Endothelial cell of hepatic sinusoid (primary cell): ENCODE data around the gene CNTNAP5.

Experiments
- in situ Hi-C: cut with HindIII; loops from 2 replicates; pipeline ENCODE4 v1.10.0; 2017; ENCODE audit warnings: low sequenced_read_pairs

The CNTNAP5 gene

DNA sequence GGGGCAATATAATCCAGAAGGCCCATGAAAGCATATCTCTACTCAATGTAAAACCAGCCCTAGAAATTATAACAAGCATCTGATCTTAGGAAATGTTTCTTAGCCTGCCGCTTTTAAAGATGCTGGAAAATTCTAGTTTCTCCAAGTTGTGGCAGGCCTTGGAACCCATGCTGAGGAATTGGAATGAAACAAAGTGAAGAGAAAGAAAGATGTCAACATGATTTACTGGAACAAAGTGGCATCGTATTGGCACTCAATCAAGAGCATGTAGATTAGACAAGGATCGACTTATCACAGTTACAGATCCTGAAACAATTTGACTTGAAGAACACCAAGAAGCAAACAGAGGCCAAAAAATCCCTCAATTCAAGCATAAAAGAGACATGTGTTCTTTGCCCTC is 28.7 kb downstream of the CNTNAP5 start:
- in situ Hi-C loops = no loop called here

DNA sequence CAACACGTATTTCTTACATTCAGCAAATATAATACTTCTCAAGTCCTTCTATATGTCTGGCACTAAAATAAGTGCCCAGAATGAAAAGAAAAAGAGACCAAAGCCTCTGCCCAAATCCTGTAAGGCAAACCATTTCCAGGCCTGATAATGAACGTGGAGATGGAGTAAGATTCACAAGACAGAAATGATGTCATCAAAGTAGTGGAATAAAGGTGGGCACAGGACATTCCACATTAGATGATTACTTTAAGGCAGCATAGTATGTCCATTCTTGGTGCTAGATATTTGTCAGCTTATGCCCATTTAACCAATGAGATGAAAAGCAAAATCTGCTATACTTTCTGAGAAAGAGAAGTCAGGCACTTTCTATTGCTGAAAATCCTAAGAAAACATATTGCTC is 38.5 kb downstream of the CNTNAP5 start:
- in situ Hi-C loops = no loop called here

GRCh38 chr2:124065636-124066035 is 40.5 kb downstream of the CNTNAP5 start:
- in situ Hi-C loops = no loop called here

DNA sequence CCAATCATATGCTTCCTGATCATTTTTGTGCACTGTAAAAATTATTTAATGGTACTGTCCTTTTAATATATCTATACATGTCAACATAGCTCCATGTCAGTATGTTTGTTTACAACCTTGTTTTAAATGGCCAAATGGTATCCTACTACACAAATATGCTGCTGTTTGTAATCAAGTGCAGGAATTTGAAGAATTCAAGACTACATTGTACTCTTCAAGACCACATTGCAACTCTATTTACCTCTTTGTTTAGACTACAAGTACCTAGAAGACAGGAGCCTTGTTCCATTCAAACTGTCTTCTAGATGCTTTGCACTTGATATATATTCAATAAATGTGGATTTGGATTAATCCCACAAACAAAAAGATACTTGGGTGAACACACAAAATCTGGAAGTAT is 41.7 kb downstream of the CNTNAP5 start:
- in situ Hi-C loops = no loop called here

GRCh38 chr2:124079045-124079444 is 54.0 kb downstream of the CNTNAP5 start:
- in situ Hi-C loops = no loop called here

DNA sequence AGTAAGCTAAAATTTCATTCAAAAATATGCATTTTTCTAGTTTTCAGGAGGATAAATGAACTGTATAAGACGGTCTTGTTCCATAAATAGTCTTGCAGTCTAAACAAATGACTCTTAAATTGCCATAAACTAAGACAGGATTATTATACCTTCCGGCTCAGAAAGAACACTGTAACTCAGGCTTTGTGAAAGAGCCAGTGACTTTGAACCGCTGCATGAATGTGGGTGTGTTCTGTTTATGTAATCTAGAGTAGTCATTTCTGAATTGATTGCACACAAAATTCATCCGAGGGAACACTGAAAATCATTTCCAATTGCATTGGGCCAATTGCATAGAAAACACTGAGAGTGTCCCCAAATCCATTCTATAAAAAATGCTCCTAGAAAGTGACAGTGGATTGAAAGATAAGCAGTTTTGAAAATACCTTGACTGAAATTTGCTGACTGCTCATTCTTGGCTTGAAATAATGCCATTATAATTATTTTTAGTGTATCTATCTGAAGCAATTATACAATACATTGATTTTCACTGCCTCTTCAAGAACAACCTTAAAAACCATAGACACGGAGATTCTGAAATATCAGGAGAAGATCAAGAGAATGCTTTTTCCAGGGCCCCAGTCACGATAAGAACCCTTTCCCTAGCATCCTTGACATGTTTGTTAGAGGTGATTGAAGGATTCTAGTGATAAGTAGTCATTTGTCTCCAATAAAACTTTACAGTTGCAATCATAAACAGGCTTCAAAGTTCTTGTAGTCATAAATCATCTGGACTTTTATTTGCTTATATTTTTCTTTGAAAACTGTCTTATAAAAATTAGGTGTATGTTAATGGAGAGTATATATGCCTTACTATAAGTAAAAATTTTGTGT is 55.4 kb downstream of the CNTNAP5 start:
- in situ Hi-C loops = no loop called here

GRCh38 chr2:124081154-124081716 is 56.1 kb downstream of the CNTNAP5 start:
- in situ Hi-C loops = no loop called here

- in situ Hi-C loops = no loop called here
These were observed 63.5 kb downstream of the CNTNAP5 start for GRCh38 chr2:124088616-124089015.

GRCh38 chr2:124091721-124092120 is 66.6 kb downstream of the CNTNAP5 start:
- in situ Hi-C loops = no loop called here

- in situ Hi-C loops = no loop called here
These were observed 67.6 kb downstream of the CNTNAP5 start for GRCh38 chr2:124092651-124093050.

- in situ Hi-C loops = no loop called here
These were observed 79.8 kb downstream of the CNTNAP5 start for GRCh38 chr2:124104914-124105313.

DNA sequence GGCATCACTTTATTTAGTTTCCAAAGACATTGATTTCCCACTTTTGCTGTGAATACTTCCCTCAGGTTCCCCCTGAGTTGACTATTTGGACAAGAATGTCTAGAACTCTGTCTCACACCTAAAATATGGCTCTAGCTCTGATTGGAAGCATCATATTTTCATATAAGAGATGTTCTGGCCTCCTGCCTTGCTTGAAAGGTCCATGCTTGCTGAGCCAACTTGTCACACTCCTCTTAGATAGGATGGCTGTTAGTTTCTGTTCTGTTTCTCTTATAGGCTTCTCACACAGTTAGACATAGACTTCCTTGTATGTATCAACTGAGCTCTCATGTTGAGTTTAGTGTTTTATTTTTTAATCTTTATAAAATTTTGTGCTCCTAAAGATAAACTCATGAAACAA is 87.1 kb downstream of the CNTNAP5 start:
- in situ Hi-C loops = no loop called here

- in situ Hi-C loops = no loop called here
These were observed 87.9 kb downstream of the CNTNAP5 start for GRCh38 chr2:124112966-124113365.

- in situ Hi-C loops = no loop called here
These were observed 95.2 kb downstream of the CNTNAP5 start for GRCh38 chr2:124120246-124120645.

GRCh38 chr2:124121106-124121505 is 96.0 kb downstream of the CNTNAP5 start:
- in situ Hi-C loops = no loop called here

DNA sequence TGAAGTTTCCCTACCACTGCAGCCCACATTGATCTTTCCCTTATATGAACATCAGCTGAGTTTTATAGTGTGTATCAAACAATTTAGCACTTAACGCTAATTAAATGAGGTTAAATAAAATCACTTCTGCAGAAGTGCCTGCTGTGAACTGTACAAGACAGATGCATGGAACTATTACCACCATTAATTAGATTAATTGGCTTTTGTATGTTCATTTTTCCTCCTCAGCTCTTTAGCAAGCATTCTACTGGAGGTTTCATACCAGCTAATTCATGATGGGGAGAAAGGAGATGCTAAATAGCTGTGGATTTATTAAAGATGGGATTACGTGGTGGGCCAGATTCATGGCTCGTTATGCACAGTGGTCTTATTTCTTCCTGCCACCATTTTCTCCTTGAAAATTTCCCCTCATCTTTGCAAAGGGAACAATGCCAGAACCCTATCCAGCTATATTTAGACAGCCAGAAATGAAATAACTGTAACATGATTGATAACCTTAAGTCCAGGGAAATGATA is 96.7 kb downstream of the CNTNAP5 start:
- in situ Hi-C loops = no loop called here

DNA sequence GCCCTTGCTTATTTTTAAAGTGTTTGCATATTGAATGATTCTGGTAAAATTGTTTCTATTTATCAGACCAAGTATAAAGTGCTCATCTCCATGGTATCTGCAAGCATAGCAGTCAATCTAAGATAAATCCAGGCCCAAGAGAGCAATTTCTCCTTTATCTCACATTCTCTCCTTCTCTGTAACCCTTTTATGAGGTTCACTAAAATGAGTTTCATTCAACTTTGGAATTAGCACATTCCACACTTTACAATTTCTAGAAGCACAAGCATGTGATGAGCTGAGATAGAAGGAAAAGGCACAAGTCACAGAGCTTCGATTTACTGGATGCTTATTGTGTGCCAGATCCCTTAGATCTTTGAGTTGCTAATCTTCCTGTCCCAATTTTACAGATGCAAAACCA is 97.3 kb downstream of the CNTNAP5 start:
- in situ Hi-C loops = no loop called here

DNA sequence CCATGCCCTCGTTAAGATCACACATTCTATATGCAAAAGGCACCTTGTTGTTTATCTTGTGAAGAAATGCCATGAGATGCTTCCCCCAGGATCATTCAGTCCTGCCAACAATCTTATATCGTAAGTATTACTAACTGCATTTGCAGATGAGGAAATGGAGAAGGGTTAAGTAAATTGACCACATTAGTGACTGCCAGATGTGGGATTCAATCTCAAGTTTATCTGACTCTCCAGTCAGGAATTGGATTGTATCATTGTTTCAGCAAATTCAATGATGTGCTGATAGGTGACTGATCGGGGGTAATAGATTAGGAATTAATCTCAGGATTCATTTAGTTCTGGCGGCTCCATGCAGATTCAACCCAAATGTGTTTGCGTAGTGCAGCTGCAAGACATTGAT is 106.2 kb downstream of the CNTNAP5 start:
- in situ Hi-C loops = no loop called here

DNA sequence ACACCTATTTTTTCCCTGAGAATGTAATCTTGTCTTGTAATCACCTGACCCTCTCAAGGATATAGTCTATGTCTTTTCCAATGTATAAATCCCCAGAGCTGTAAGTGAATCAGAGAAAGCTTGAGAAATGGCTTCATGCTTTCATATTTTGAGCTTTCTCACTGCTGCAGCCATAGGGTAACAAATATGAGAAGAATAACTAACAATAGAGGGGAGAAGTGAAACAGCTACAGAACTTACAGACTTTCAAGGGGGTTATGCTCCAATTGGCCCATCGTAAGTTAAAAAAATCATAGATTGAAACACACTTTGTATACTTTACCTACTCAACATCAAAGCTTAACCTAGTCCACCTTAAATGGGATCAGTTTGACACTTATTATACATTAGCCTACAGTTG is 111.0 kb downstream of the CNTNAP5 start:
- in situ Hi-C loops = no loop called here

DNA sequence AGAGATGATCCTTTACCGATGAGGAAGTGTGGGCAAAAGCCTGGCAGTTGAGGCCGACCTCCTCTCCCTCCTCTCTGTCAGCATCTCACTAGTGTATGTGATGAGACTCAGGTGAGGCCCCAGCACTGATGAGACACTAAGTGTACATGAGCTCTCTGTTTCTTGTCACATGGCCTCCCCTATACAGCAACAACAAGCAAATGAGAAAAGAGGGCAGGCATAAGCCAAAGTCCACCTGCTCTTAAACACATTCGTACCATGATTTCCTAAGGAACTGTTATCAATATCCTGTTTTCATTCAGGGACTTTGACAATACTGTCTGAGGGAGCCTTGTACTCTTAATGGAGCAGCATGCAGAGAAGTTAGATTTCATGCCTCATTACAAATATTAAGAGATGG is 113.0 kb downstream of the CNTNAP5 start:
- in situ Hi-C loops = no loop called here

DNA sequence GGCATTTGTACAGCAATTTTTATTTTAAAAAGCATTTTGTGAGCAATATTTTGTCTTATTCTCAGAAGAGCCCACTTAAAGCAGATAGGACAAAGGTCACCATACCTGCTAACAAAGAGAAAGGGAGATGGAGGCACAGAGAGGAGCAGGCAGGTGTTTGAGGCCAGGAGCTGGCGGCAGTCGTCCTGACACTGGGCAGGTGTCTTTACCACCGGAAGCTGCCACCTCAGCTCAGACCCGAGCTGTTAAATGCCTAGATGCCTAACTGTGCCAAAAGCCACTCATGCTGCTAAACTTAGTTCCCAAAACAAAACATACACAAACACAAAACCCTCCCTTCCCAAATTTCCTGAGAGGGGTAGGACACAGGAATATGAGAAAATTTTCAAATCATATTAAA is 120.9 kb downstream of the CNTNAP5 start:
- in situ Hi-C loops = no loop called here

DNA sequence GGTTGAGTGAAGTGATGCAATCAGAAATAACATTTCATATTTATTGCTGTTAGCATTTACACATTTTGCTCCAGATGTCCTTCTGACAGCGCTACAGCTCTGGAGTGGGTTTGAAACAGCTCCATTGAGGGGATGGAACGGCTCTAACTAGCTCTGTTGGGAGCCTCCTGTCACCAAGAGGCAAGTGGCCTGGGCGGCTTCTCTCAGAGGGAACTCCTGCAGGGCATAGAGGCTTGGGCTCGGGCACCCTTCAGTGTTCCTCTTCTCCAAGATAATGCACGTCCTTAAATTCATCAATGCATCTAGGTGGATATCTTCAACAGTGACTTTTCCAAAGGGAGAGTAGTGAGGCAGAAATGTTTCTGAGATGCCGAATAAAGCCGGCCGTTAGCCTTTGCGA is 122.5 kb downstream of the CNTNAP5 start:
- in situ Hi-C loops = no loop called here
